ENCODE results near the gene AUNIP. TPM values are rescaled to one million over a fixed set of nuclear protein-coding genes. Genes with fewer than 3 reads are reported as not detected.

The AUNIP gene
- total RNA-seq, 1 experiment from 2014 or later: 17.6 TPM

- no TSS peak for BruUV-seq (replicated peaks)
- Histone ChIP-seq H3K9me2 (replicated peaks; ENCODE audit: low read length) (no peaks in the 10 kb centered on the region), H3K4me2 (ENCODE audit: low read length) (no peak overlapping the region), H3K9me3 (ENCODE audit: low read length) (no peaks in the 10 kb centered on the region), H4K20me1 (ENCODE audit: low read length) (no peaks in the 10 kb centered on the region), H3K36me3 (ENCODE audit: low read depth, low read length) (no peaks in the 10 kb centered on the region; the same call in 1 of the 2 replicates), H3K27me3 (ENCODE audit: low read length) (no peaks in the 10 kb centered on the region), H2AFZ (ENCODE audit: low read length) (no peak overlapping the region), H3F3A (ENCODE audit: low read length, unreplicated experiment) (no peaks in the 10 kb centered on the region), H3K79me2 (ENCODE audit: low read length) (no peaks in the 10 kb centered on the region), H3K4me1 (ENCODE audit: insufficient read depth, low read length) (0 out of 2 replicates have a peak, but pooled peaks cover 2% of the 10 kb centered on the region), H3K4me3 (ENCODE audit: low read length) (no peak overlapping the region), H3K9ac (ENCODE audit: low read length) (no peak overlapping the region), H3K27ac (ENCODE audit: low read length) (no peak overlapping the region)
- ChIA-PET CTCF (interaction anchor here (1.0 kb wide), 1 partner anchor 203 kb away, joined by 3 read pairs; no protein-coding TSS in a partner anchor), POLR2A (ENCODE audit: unreplicated experiment) (no interaction called here)
- ATAC-seq (no peak), DNase-seq (no peak)
- intact Hi-C loops (cut with micrococcal nuclease): no loop called here
- TF ChIP-seq EZH2phosphoT487 (IDR thresholded peaks at IDR 0.05; ENCODE audit: borderline replicate concordance, low read length): no peak
- no peak for TF ChIP-seq EZH2 (IDR thresholded peaks at IDR 0.05; ENCODE audit: low read length, unreplicated experiment)
- no peak for TF ChIP-seq CTCF (conservative IDR thresholded peaks at IDR 0.05; ENCODE audit: low read depth, low read length)
These were observed 47.7 kb downstream of the AUNIP start for GRCh38 chr1:25811384-25812082.

- Histone ChIP-seq H3F3A (ENCODE audit: low read length, unreplicated experiment) (no peaks in the 10 kb centered on the region), H3K9ac (ENCODE audit: low read length) (no peak overlapping the region)
These were observed 48.6 kb downstream of the AUNIP start for GRCh38 chr1:25810341-25811299.

More at GRCh38 chr1:25810341-25811299, 48.6 kb downstream of the AUNIP start:
- no peaks in the 10 kb centered on the region; the same call in 1 of the 2 replicates for H3K36me3 ChIP-seq (ENCODE audit: low read depth, low read length)
- H3K4me2 ChIP-seq (ENCODE audit: low read length): no peak overlapping the region
- H3K79me2 ChIP-seq (ENCODE audit: low read length): no peaks in the 10 kb centered on the region
- H3K27me3 ChIP-seq (ENCODE audit: low read length): no peaks in the 10 kb centered on the region
- intact Hi-C loops (cut with micrococcal nuclease): no loop called here
- H3K4me1 ChIP-seq (ENCODE audit: insufficient read depth, low read length): 0 out of 2 replicates have a peak, but pooled peaks cover 2% of the 10 kb centered on the region
- no peak overlapping the region for H3K27ac ChIP-seq (ENCODE audit: low read length)
- TF ChIP-seq EZH2phosphoT487 (IDR thresholded peaks at IDR 0.05; ENCODE audit: borderline replicate concordance, low read length) (no peak), CTCF (conservative IDR thresholded peaks at IDR 0.05; ENCODE audit: low read depth, low read length) (peak; percentile 93), EZH2 (IDR thresholded peaks at IDR 0.05; ENCODE audit: low read length, unreplicated experiment) (no peak)
- ATAC-seq: peak; percentile 78
- no peaks in the 10 kb centered on the region for H3K9me2 ChIP-seq (replicated peaks; ENCODE audit: low read length)
- no peak overlapping the region for H3K4me3 ChIP-seq (ENCODE audit: low read length)
- H2AFZ ChIP-seq (ENCODE audit: low read length): no peak overlapping the region
- ChIA-PET POLR2A (ENCODE audit: unreplicated experiment) (no interaction called here), CTCF (interaction anchor here (1.0 kb wide), 1 partner anchor 202 kb away, joined by 3 read pairs; no protein-coding TSS in a partner anchor)
- DNase-seq: peak; percentile 62
- no peaks in the 10 kb centered on the region for H3K9me3 ChIP-seq (ENCODE audit: low read length)
- no peaks in the 10 kb centered on the region for H4K20me1 ChIP-seq (ENCODE audit: low read length)
- BruUV-seq (replicated peaks): no TSS peak
